ENCODE measurements around the gene ANKRD33B.
"Not testable (repeated sequence)": the region's sequence is repeated elsewhere in the genome, so short reads cannot be mapped to it uniquely, and the experiment has no call there.

Gene ANKRD33B

GRCh38 chr5:10662083-10662482, 98.2 kb downstream of the ANKRD33B start:
- no peak overlapping the region for H3K4me3 ChIP-seq (ENCODE audit: low read depth, low read length)
- no peak for TF ChIP-seq CTCF (IDR thresholded peaks at IDR 0.05; ENCODE audit: borderline replicate concordance, insufficient read depth, low read depth, low read length)

DNA sequence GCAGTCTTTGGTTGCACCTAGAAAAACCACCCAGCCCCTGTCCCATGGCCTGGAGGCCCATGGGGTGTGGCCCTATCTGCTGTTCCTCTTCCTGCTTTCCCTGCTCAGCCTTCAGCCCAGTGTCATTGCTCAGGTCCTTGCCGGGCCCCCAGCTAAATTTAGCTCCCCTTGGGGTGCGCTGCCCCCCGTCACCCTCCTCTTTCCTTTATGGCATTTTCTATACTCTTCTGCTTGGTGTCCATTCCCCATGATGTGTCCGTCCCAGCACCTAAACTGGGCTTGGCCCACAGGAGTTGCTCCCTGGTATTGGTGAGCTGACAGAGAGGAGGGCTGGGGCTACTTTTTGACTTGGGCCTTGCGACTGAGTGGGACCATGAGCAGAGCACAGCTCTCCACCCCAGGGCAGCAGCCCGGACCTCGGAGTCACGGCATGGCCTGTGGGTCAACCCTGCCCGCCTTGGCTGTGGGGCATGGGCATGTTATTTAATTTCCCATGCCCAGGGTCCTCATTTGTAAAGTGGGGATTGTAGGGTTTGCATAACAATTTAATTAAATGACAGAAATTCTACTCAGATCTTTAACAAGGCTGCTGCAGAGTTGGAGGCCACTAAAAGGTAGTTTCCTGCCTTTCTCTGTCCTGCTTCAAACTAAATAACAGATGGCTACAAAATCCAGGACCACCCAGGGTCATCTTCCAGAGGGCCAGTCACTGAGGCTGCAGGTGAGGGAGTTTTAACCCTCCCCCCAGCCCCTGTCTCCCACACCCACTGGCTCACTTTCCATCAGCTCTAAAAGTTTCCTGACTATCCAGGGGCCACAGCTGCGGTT, 99.0 kb downstream of the ANKRD33B start:
- TF ChIP-seq CTCF (IDR thresholded peaks at IDR 0.05; ENCODE audit: borderline replicate concordance, insufficient read depth, low read depth, low read length), result no peak
- no peak overlapping the region for H3K4me3 ChIP-seq (ENCODE audit: low read depth, low read length)

DNA sequence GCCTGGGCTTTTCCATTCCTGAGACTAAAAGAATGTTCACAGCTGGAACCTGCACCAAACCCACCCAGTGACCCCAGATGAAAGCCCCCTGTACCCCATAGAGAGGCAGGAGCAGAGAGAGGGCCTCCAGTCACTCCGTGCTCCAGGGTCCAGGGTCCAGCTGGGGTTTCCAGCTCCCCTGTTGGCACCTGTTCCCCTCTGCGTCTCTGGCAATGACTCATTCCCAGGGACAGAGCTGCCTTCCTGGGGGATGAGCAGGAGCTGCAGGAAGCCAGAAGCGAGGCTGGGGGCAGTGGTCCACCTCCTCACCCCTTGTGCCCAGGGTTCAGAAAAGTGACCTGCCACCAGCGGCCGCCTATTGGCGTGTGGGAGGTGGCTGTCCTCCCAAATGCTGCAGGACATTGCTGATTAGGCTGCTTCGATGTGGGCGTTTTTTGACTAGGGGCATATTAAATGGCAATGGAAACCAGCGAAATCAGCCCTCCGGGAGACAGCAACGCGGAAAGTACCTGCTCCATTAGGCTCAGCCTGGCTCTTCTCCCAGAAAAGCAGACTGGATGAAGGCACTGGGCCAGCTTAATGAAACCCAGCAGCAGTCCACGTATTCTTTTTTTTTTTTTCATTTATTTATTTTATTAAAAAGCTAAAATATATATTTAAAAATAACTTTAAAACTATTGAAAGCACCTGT, 99.8 kb downstream of the ANKRD33B start:
- no peak for TF ChIP-seq CTCF (IDR thresholded peaks at IDR 0.05; ENCODE audit: borderline replicate concordance, insufficient read depth, low read depth, low read length)
- H3K4me3 ChIP-seq (ENCODE audit: low read depth, low read length), result no peak overlapping the region

GRCh38 chr5:10664180-10664769, 100.4 kb downstream of the ANKRD33B start:
- not testable (repeated sequence) for H3K4me3 ChIP-seq (ENCODE audit: low read depth, low read length)

DNA sequence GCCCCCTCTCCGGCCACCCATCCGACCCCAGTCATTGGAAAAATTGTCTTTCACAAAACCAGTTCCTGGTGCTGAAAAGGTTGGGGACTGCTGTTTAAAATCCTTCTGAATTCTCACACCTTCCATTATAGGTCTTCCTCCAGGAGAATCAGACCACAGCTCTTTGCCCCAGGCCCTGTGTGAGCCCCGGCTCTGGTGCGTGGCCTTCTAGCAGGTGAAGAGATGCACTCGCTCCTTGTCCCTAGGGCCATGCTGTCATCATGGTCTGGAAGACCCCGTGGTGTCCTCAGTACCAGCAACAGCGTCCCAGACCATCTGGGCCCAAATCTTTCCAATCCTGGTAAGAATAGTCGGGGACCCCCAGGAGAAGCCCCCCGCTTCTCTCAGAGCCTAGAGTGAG, 101.9 kb downstream of the ANKRD33B start:
- H3K4me3 ChIP-seq (ENCODE audit: low read depth, low read length), result no peak overlapping the region
- TF ChIP-seq CTCF (IDR thresholded peaks at IDR 0.05; ENCODE audit: borderline replicate concordance, insufficient read depth, low read depth, low read length), result no peak

- H3K4me3 ChIP-seq (ENCODE audit: low read depth, low read length), result no peak overlapping the region
- TF ChIP-seq CTCF (IDR thresholded peaks at IDR 0.05; ENCODE audit: borderline replicate concordance, insufficient read depth, low read depth, low read length), result no peak
Measured at GRCh38 chr5:10666531-10667299, 102.8 kb downstream of the ANKRD33B start.

GRCh38 chr5:10667431-10668057, 103.7 kb downstream of the ANKRD33B start:
- H3K4me3 ChIP-seq (ENCODE audit: low read depth, low read length), result no peak overlapping the region
- no peak for TF ChIP-seq CTCF (IDR thresholded peaks at IDR 0.05; ENCODE audit: borderline replicate concordance, insufficient read depth, low read depth, low read length)

All from GM12875 (cell line).